Astrocyte (in vitro differentiated cells and primary cell): Measurements from ENCODE around the gene TMCC1. TPM values are rescaled to one million over a fixed set of nuclear protein-coding genes. Genes with fewer than 3 reads are reported as not detected.

Experiments
- DNase-seq: peaks from one replicate; pipeline ENCODE4 v3.0.0-alpha.2; 2010; ENCODE audit warnings: low read depth
- FAIRE-seq: peaks from 2 replicates; lab custom pipeline; 2011; peaks lifted over from hg19 to GRCh38; lab: Jason Lieb, UNC
- H2AFZ ChIP-seq: 2 replicates; pipeline ENCODE4 v1.6.0; 2012; ENCODE audit warnings: low read depth, low read length, inconsistent platforms
- H3K27ac ChIP-seq: 2 replicates; pipeline ENCODE4 v1.5.1; 2011; ENCODE audit warnings: low read depth, low read length, inconsistent platforms
- H3K27me3 ChIP-seq: 2 replicates; pipeline ENCODE4 v1.6.0; 2011; ENCODE audit warnings: low read length, inconsistent platforms; ENCODE audit not compliant: insufficient read depth
- H3K36me3 ChIP-seq: 2 replicates; pipeline ENCODE4 v1.5.1; 2011; ENCODE audit warnings: low read length, inconsistent platforms; ENCODE audit not compliant: insufficient read depth
- H3K4me1 ChIP-seq: 2 replicates; pipeline ENCODE4 v1.5.1; 2011; ENCODE audit warnings: low read length, inconsistent platforms; ENCODE audit not compliant: insufficient read depth
- H3K4me2 ChIP-seq: 2 replicates; pipeline ENCODE4 v1.6.0; 2012; ENCODE audit warnings: low read length, inconsistent platforms
- H3K4me3 ChIP-seq: 2 replicates; pipeline ENCODE4 v1.5.1; 2011; ENCODE audit warnings: low read depth, mild to moderate bottlenecking, low read length, inconsistent platforms; ENCODE audit not compliant: insufficient read depth
- H3K79me2 ChIP-seq: 2 replicates; pipeline ENCODE4 v1.6.0; 2012; ENCODE audit warnings: mild to moderate bottlenecking, low read length, inconsistent platforms; ENCODE audit not compliant: insufficient read depth
- H3K9ac ChIP-seq: 2 replicates; pipeline ENCODE4 v1.6.0; 2012; ENCODE audit warnings: mild to moderate bottlenecking, low read length, inconsistent platforms
- H3K9me3 ChIP-seq: 2 replicates; pipeline ENCODE4 v1.5.1; 2012; ENCODE audit warnings: low read depth, mild to moderate bottlenecking, low read length, inconsistent platforms; ENCODE audit not compliant: insufficient read depth
- H4K20me1 ChIP-seq: 2 replicates; pipeline ENCODE4 v1.6.0; 2012; ENCODE audit warnings: low read length, inconsistent platforms; ENCODE audit not compliant: insufficient read depth
- H3K27ac Mint-ChIP-seq: one replicate; pipeline ENCODE4 v1.8.0; 2021; ENCODE audit warnings: mild to moderate bottlenecking, mixed read lengths; ENCODE audit not compliant: unreplicated experiment
- H3K27me3 Mint-ChIP-seq: one replicate; pipeline ENCODE4 v1.8.0; 2021; ENCODE audit warnings: low read depth, mixed read lengths; ENCODE audit not compliant: unreplicated experiment
- H3K36me3 Mint-ChIP-seq: one replicate; pipeline ENCODE4 v1.8.0; 2021; ENCODE audit warnings: low read depth, mixed read lengths; ENCODE audit not compliant: unreplicated experiment
- H3K4me1 Mint-ChIP-seq: one replicate; pipeline ENCODE4 v1.8.0; 2021; ENCODE audit warnings: low read depth, mixed read lengths; ENCODE audit not compliant: unreplicated experiment
- H3K4me3 Mint-ChIP-seq: one replicate; pipeline ENCODE4 v1.8.0; 2021; ENCODE audit warnings: mild to moderate bottlenecking, moderate library complexity, mixed read lengths; ENCODE audit not compliant: unreplicated experiment
- H3K9me3 Mint-ChIP-seq: one replicate; pipeline ENCODE4 v1.8.0; 2021; ENCODE audit warnings: mild to moderate bottlenecking, mixed read lengths; ENCODE audit not compliant: unreplicated experiment
- CTCF ChIP-seq: IDR thresholded peaks from 2 replicates; pipeline ENCODE4 v1.5.1; 2011; ENCODE audit warnings: low read depth, mild to moderate bottlenecking, inconsistent platforms, low read length, moderate library complexity; ENCODE audit not compliant: insufficient read depth
- EZH2 ChIP-seq: IDR thresholded peaks from 2 replicates; pipeline ENCODE4 v1.6.1; 2012; ENCODE audit warnings: mild to moderate bottlenecking, low read length, inconsistent platforms; ENCODE audit not compliant: insufficient read depth
- total RNA-seq: library from RNA; stranded (reverse); gene quantifications from 2 replicates; pipeline ENCODE4 v1.2.1, GENCODE V29; 2021

TMCC1 gene
- total RNA-seq, 1 donor from 2014 or later: 37.9 TPM

GRCh38 chr3:129702934-129703712 lies 190.4 kb downstream of the TMCC1 start:
- no peaks in the 10 kb centered on the region for H3K9me3 ChIP-seq
- Mint-ChIP-seq H3K36me3 (peaks cover 6% of the 10 kb centered on the region), H3K9me3 (no peaks in the 10 kb centered on the region), H3K4me1 (peaks cover 20% of the 10 kb centered on the region), H3K27ac (peak overlapping the region; percentile 66), H3K4me3 (no peak overlapping the region), H3K27me3 (no peaks in the 10 kb centered on the region)
- H2AFZ ChIP-seq: no peak overlapping the region
- H4K20me1 ChIP-seq: peaks cover 12% of the 10 kb centered on the region
- H3K9ac ChIP-seq: no peak overlapping the region
- no peak overlapping the region for H3K4me2 ChIP-seq
- H3K27ac ChIP-seq: no peak overlapping the region
- H3K36me3 ChIP-seq: no peaks in the 10 kb centered on the region
- no peak for TF ChIP-seq CTCF
- FAIRE-seq: no peak
- no peaks in the 10 kb centered on the region for H3K27me3 ChIP-seq
- DNase-seq: peak; percentile 23
- peaks cover 4% of the 10 kb centered on the region for H3K79me2 ChIP-seq
- no peaks in the 10 kb centered on the region for H3K4me1 ChIP-seq
- H3K4me3 ChIP-seq: no peak overlapping the region

GRCh38 chr3:129701161-129701560 lies 192.3 kb downstream of the TMCC1 start:
- Histone ChIP-seq H3K9ac (no peak overlapping the region), H3K4me2 (no peak overlapping the region), H3K9me3 (peaks cover 4% of the 10 kb centered on the region), H3K4me1 (no peaks in the 10 kb centered on the region), H3K79me2 (peaks cover 4% of the 10 kb centered on the region), H3K4me3 (no peak overlapping the region), H4K20me1 (peaks cover 12% of the 10 kb centered on the region), H3K36me3 (no peaks in the 10 kb centered on the region), H2AFZ (no peak overlapping the region), H3K27me3 (no peaks in the 10 kb centered on the region), H3K27ac (no peak overlapping the region)
- H3K27ac Mint-ChIP-seq: no peak overlapping the region
- DNase-seq (no peak), FAIRE-seq (no peak)
- no peak for TF ChIP-seq EZH2
- no peak for TF ChIP-seq CTCF
- no peaks in the 10 kb centered on the region for H3K27me3 Mint-ChIP-seq
- peaks cover 8% of the 10 kb centered on the region for H3K9me3 Mint-ChIP-seq
- H3K4me1 Mint-ChIP-seq: peaks cover 20% of the 10 kb centered on the region
- no peak overlapping the region for H3K4me3 Mint-ChIP-seq
- H3K36me3 Mint-ChIP-seq: peaks cover 17% of the 10 kb centered on the region

GRCh38 chr3:129699612-129700011 lies 193.9 kb downstream of the TMCC1 start:
- peaks cover 23% of the 10 kb centered on the region for H3K36me3 Mint-ChIP-seq

More at GRCh38 chr3:129699612-129700011, 193.9 kb downstream of the TMCC1 start:
- peaks cover 20% of the 10 kb centered on the region for H3K4me1 Mint-ChIP-seq
- no peak overlapping the region for H3K4me3 ChIP-seq
- no peak overlapping the region for H2AFZ ChIP-seq
- H3K4me2 ChIP-seq: no peak overlapping the region
- no peak overlapping the region for H3K27ac ChIP-seq
- H3K4me1 ChIP-seq: no peaks in the 10 kb centered on the region
- no peaks in the 10 kb centered on the region for H3K27me3 Mint-ChIP-seq
- DNase-seq: no peak
- peaks cover 12% of the 10 kb centered on the region for H3K9me3 Mint-ChIP-seq
- no peaks in the 10 kb centered on the region for H3K36me3 ChIP-seq
- peaks cover 12% of the 10 kb centered on the region for H4K20me1 ChIP-seq
- H3K79me2 ChIP-seq: peaks cover 4% of the 10 kb centered on the region
- peaks cover 4% of the 10 kb centered on the region for H3K9me3 ChIP-seq
- H3K27me3 ChIP-seq: no peaks in the 10 kb centered on the region
- H3K4me3 Mint-ChIP-seq: no peak overlapping the region
- FAIRE-seq: no peak
- H3K27ac Mint-ChIP-seq: no peak overlapping the region
- no peak overlapping the region for H3K9ac ChIP-seq
- TF ChIP-seq CTCF (no peak), EZH2 (no peak)
